GM12874 (cell line): ENCODE measurements around the gene SAP30L.

Experiments used
- TF ChIP-seq, protein P1 (sequence below): IDR thresholded peaks from 2 replicates; pipeline ENCODE4 v1.5.1; 2011; ENCODE audit warnings: low read depth, mild to moderate bottlenecking, control low read depth, low read length, moderate library complexity; ENCODE audit not compliant: insufficient read depth

SAP30L gene

DNA sequence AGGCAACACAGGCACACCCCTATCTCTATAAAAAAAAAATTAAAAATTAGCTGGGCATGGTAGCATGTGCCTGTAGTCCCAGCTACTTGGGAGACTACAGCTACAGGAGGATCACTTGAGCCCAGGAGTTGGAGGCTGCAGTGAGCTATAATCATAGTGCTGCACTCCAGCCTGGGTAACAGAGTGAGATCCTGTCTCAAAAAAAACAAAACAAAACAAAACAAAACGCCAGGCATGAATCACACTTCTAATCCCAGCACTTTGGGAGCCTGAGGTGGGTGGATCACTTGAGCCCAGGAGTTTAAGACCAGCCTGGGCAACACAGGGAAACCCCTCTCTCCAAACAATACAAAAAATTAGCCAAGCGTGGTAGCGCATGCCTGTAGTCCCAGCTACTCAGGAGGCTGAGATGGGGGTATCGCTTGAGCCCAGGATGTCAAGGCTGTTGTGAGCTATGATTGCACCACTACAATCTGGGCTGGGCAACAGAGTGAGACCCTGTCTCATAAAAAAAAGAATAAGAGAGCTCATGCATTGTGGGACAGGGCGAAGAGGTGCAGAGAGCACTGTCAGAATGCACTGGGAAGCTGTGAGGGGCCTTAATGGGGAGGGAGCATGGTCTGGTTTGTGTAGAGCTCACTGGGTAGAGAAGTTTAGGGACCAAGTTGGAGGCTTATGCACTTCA is 8.4 kb upstream of the SAP30L start:
- TF ChIP-seq, protein P1, sequence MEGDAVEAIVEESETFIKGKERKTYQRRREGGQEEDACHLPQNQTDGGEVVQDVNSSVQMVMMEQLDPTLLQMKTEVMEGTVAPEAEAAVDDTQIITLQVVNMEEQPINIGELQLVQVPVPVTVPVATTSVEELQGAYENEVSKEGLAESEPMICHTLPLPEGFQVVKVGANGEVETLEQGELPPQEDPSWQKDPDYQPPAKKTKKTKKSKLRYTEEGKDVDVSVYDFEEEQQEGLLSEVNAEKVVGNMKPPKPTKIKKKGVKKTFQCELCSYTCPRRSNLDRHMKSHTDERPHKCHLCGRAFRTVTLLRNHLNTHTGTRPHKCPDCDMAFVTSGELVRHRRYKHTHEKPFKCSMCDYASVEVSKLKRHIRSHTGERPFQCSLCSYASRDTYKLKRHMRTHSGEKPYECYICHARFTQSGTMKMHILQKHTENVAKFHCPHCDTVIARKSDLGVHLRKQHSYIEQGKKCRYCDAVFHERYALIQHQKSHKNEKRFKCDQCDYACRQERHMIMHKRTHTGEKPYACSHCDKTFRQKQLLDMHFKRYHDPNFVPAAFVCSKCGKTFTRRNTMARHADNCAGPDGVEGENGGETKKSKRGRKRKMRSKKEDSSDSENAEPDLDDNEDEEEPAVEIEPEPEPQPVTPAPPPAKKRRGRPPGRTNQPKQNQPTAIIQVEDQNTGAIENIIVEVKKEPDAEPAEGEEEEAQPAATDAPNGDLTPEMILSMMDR: no peak

DNA sequence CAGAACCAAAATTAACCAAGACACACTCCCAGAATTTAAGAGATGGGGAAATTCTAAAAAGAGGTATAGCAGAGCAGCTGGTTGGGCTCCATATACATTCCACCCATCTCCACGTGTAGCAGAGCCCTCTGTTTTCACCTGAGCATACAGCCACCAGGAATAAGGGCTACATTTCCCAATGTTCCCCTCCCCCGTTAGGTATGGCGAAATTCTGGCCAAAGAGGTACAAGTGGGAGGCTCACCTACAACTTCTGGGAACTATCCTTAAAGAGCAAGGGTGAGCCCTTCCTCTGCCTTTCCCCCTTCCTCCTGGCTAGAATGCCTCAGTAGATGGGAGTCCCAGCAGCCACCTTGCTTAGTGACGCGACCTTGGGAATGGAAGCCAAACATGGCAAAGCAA is 5.3 kb upstream of the SAP30L start:
- TF ChIP-seq, protein P1: no peak

DNA sequence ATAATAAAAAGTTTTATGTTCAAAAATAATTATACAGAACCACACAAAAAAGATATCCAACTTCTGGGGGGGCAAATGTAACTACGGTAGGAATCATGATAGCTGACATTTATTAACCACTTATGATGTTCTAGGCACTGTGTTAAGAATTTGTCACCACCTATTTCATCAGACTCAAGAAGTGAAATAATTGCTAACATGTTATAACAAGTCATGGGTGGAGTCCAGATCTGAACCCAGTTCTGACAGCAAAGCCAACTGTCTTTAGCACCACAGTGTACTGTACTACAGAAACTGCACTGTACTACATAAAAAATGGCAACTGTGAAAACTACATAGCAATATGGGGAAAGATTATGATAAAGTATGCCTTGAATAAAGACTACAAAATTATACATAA is 3.0 kb upstream of the SAP30L start:
- TF ChIP-seq, protein P1: no peak

DNA sequence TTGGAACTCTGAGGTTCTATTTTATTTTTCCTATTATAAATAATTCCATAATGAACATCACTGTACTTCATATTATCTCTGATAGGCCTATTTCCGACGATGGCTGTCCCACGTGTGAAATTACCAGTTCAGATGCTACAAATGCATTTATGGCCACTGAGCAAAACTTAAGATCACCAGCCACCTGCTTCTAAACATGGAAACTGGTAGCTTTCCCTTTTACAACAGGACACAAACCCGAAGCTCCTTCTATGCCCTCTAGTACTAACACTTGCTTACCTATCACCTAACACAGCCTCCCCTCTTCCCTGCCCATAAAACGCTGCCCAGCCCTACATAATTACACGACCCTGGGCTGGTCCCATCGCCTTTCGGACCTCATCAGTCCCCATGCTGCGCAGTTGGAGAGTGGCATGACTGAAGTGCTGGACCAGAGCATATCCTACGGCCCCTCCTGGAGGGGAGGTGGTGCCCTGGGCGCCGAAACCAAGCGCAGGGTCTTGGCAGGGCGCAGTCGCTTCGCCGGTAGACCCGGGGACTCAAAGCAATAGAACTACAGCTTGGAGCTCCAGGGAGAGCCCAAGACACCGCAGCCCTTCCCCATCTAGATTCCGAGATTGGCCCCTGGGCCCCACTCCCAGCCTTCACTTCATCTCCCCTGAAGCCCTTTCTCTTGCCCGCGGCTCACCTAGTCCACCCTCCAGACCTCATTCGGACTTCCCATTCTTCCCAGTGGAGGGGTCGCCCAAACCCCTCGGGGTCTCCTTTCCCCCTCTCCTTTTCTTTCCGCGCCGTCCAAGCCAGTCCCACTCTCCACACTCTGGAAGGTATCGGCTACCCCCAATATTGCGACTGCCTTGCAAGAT is 1.0 kb upstream of the SAP30L start:
- TF ChIP-seq, protein P1: no peak

- TF ChIP-seq, protein P1: no peak
These were observed 645 bp downstream of the SAP30L start for GRCh38 chr5:154446195-154447088.

GRCh38 chr5:154447089-154447725 is 1.4 kb downstream of the SAP30L start:
- TF ChIP-seq, protein P1: no peak
